Smooth muscle cell (in vitro differentiated cells): Measurements from ENCODE around the gene ABCA9. TPM values are rescaled to one million over a fixed set of nuclear protein-coding genes. Genes with fewer than 3 reads are reported as not detected.

ENCODE experiments used
- DNase-seq: peaks from one replicate; lab custom pipeline; 2025; ENCODE audit not compliant: unreplicated experiment; lab: John Stamatoyannopoulos, UW
- H2AFZ ChIP-seq: fragments of 200-600 bp; sonication (generic); 2 replicates; pipeline ENCODE4 v1.6.0; 2016; ENCODE audit warnings: antibody characterized with exemption, low read depth, mild to moderate bottlenecking
- H3F3A ChIP-seq: fragments of 200-600 bp; sonication (generic); 2 replicates; pipeline ENCODE4 v1.6.0; 2017; ENCODE audit warnings: antibody characterized with exemption, low read depth
- H3K27ac ChIP-seq: fragments of 200-600 bp; sonication (generic); 2 replicates; pipeline ENCODE4 v1.5.1; 2016; ENCODE audit warnings: low read depth, mild to moderate bottlenecking
- H3K27me3 ChIP-seq: fragments of 200-600 bp; sonication (generic); 2 replicates; pipeline ENCODE4 v1.6.1; 2016; ENCODE audit warnings: low read depth, mild to moderate bottlenecking
- H3K36me3 ChIP-seq: fragments of 200-600 bp; sonication (generic); 2 replicates; pipeline ENCODE4 v1.5.1; 2016; ENCODE audit warnings: low read depth
- H3K4me1 ChIP-seq: fragments of 200-600 bp; sonication (generic); 2 replicates; pipeline ENCODE4 v1.5.1; 2016; ENCODE audit warnings: low read depth
- H3K4me2 ChIP-seq: fragments of 200-600 bp; sonication (generic); 2 replicates; pipeline ENCODE4 v1.6.0; 2016; ENCODE audit warnings: mild to moderate bottlenecking
- H3K4me3 ChIP-seq: fragments of 200-600 bp; sonication (generic); 2 replicates; pipeline ENCODE4 v1.5.1; 2016; ENCODE audit warnings: mild to moderate bottlenecking
- H3K79me2 ChIP-seq: fragments of 200-600 bp; sonication (generic); 2 replicates; pipeline ENCODE4 v1.6.0; 2016; ENCODE audit warnings: low read depth, mild to moderate bottlenecking
- H3K9ac ChIP-seq: fragments of 200-600 bp; sonication (generic); 2 replicates; pipeline ENCODE4 v1.6.0; 2016; ENCODE audit warnings: low read depth
- H3K9me3 ChIP-seq: fragments of 200-600 bp; sonication (generic); replicated peaks from 2 replicates; pipeline ENCODE4 v1.5.1; 2016; ENCODE audit warnings: low read depth
- H4K20me1 ChIP-seq: fragments of 200-600 bp; sonication (generic); 2 replicates; pipeline ENCODE4 v1.6.0; 2016; ENCODE audit warnings: low read depth
- WGBS: methylation state at CpG from one replicate; pipeline ENCODE4 v1.1.7; 2016; ENCODE audit warnings: low lambda C conversion rate; 5-methylcytosine and 5-hydroxymethylcytosine counted together
- polyA plus RNA-seq: library from polyadenylated mRNA; unstranded; fragments of >200 nt; fragmentation: Nextera tagmentation; extraction: Ambion mirVana; gene quantifications from 2 replicates; pipeline ENCODE4 v1.2.1, GENCODE V29; 2016
- total RNA-seq: library from RNA; depleted of rRNA; stranded (reverse); fragments of >200 nt; gene quantifications from 2 replicates; pipeline ENCODE4 v1.2.3, GENCODE V29; 2014
- TF ChIP-seq, protein P1 (sequence below): fragments of 200-600 bp; sonication (generic); IDR thresholded peaks from 2 replicates; pipeline ENCODE4 v1.5.1; 2017; ENCODE audit warnings: borderline replicate concordance, mild to moderate bottlenecking, antibody characterized with exemption; ENCODE audit not compliant: insufficient read depth, poor library complexity, severe bottlenecking

ABCA9 gene
- total and polyA plus RNA-seq, 2 experiments from 2014 or later: not detected

DNA sequence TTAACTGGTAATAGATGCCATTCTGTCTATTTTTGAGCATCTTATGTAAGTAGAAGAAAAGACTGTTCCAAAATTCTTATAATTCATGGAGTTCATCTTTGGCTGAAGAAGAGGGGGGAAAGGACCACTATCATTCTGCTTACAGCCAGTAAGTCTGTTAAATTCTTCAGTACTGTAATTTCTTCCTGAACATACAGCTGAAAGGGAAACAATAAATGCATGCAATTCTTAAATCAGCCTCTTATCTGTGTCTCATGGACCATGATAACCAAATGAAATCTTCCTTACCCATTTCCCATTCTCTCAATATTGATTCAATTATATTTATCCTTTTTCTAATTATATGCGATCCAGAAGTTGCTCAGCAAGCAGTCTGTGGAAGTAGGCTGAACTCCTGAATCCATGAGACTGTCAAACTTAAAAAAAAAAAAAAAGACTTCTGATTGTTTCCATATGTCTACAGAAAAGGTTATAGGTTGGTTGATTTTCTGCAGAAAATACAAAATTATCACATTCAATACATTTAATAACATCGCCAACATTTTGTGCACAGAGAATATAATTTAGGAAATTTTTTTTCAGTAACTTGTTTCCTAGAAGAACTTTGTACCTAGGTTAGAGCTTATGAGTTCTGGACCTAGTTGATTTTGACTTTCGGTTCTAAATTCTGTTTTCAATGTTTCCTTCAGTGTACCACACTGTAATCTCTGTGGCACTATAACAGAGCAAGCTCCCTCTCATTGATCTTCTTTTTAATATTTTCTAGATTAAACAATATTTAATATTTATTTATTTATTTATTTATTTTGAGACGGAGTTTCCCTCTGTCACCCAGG is 1.2 kb upstream of the ABCA9 start:
- Histone ChIP-seq H3K9ac (no peak overlapping the region), H3K4me2 (no peak overlapping the region), H2AFZ (no peak overlapping the region), H3K27me3 (no peaks in the 10 kb centered on the region), H3K79me2 (no peaks in the 10 kb centered on the region), H3K4me3 (no peak overlapping the region), H3K36me3 (no peaks in the 10 kb centered on the region), H3K27ac (no peak overlapping the region), H3K4me1 (no peaks in the 10 kb centered on the region), H3K9me3 (no peaks in the 10 kb centered on the region), H3F3A (no peaks in the 10 kb centered on the region), H4K20me1 (no peaks in the 10 kb centered on the region)
- 93% methylated on average over 4 of the region's 4 CpGs for WGBS
- no peak for DNase-seq
- TF ChIP-seq, protein P1, sequence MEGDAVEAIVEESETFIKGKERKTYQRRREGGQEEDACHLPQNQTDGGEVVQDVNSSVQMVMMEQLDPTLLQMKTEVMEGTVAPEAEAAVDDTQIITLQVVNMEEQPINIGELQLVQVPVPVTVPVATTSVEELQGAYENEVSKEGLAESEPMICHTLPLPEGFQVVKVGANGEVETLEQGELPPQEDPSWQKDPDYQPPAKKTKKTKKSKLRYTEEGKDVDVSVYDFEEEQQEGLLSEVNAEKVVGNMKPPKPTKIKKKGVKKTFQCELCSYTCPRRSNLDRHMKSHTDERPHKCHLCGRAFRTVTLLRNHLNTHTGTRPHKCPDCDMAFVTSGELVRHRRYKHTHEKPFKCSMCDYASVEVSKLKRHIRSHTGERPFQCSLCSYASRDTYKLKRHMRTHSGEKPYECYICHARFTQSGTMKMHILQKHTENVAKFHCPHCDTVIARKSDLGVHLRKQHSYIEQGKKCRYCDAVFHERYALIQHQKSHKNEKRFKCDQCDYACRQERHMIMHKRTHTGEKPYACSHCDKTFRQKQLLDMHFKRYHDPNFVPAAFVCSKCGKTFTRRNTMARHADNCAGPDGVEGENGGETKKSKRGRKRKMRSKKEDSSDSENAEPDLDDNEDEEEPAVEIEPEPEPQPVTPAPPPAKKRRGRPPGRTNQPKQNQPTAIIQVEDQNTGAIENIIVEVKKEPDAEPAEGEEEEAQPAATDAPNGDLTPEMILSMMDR: no peak

GRCh38 chr17:69059458-69060175 is 1.1 kb downstream of the ABCA9 start:
- Histone ChIP-seq H3K9ac (no peak overlapping the region), H3K9me3 (peaks cover 10% of the 10 kb centered on the region), H3K36me3 (peaks cover 4% of the 10 kb centered on the region), H2AFZ (peak overlapping the region; percentile 63), H3K4me3 (no peak overlapping the region), H4K20me1 (no peaks in the 10 kb centered on the region), H3K4me1 (no peaks in the 10 kb centered on the region), H3K27ac (no peak overlapping the region), H3K27me3 (no peaks in the 10 kb centered on the region), H3K79me2 (no peaks in the 10 kb centered on the region), H3F3A (no peaks in the 10 kb centered on the region), H3K4me2 (no peak overlapping the region)
- TF ChIP-seq, protein P1: no peak
- no peak for DNase-seq
- WGBS: 60% methylated on average over 7 of the region's 7 CpGs

GRCh38 chr17:69058165-69058564 is 2.6 kb downstream of the ABCA9 start:
- Histone ChIP-seq H3K9ac (no peak overlapping the region), H3K4me2 (no peak overlapping the region), H3K27me3 (no peaks in the 10 kb centered on the region), H4K20me1 (no peaks in the 10 kb centered on the region), H3K4me1 (no peaks in the 10 kb centered on the region), H3K79me2 (no peaks in the 10 kb centered on the region), H3K27ac (no peak overlapping the region), H3K36me3 (peaks cover 4% of the 10 kb centered on the region), H2AFZ (no peak overlapping the region), H3K9me3 (peaks cover 10% of the 10 kb centered on the region), H3K4me3 (no peak overlapping the region), H3F3A (no peaks in the 10 kb centered on the region)
- TF ChIP-seq, protein P1: no peak
- no peak for DNase-seq
- 83% methylated on average over 1 of the region's 1 CpG for WGBS
